DOHH2 (cell line): ENCODE measurements around the gene NEK8.

Source experiments
- EZH2phosphoT487 ChIP-seq: fragments of 200-600 bp; sonication (generic); IDR thresholded peaks from 2 replicates; pipeline ENCODE4 v1.6.1; 2017; ENCODE audit warnings: borderline replicate concordance, mild to moderate bottlenecking, antibody characterized with exemption, low read length, moderate library complexity, mixed read lengths
- TF ChIP-seq, protein P1 (sequence below): fragments of 200-600 bp; sonication (generic); IDR thresholded peaks from one replicate; pipeline ENCODE4 v1.5.1; 2014; ENCODE audit warnings: antibody characterized with exemption, mild to moderate bottlenecking, low read depth, low read length; ENCODE audit not compliant: poor library complexity, severe bottlenecking

DNA sequence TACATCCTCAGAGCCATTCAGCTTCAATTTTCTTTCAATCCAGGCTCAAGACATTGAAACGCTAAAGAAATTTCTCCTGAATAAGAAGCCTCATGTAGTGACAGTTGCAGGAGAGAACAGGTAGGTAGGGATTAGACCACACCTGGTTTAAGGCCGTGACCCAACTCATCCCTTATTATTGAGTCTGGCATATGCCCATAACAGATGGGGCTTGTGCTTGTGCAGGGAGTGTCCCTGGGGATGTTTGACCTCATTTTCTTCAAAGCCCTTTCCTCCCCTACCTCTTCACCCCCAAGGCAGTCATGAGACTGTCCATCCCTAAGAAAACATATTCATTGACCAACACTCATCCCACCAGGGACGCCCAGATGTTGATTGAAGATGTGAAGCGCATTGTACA is 42.3 kb upstream of the NEK8 start:
- TF ChIP-seq, protein P1, sequence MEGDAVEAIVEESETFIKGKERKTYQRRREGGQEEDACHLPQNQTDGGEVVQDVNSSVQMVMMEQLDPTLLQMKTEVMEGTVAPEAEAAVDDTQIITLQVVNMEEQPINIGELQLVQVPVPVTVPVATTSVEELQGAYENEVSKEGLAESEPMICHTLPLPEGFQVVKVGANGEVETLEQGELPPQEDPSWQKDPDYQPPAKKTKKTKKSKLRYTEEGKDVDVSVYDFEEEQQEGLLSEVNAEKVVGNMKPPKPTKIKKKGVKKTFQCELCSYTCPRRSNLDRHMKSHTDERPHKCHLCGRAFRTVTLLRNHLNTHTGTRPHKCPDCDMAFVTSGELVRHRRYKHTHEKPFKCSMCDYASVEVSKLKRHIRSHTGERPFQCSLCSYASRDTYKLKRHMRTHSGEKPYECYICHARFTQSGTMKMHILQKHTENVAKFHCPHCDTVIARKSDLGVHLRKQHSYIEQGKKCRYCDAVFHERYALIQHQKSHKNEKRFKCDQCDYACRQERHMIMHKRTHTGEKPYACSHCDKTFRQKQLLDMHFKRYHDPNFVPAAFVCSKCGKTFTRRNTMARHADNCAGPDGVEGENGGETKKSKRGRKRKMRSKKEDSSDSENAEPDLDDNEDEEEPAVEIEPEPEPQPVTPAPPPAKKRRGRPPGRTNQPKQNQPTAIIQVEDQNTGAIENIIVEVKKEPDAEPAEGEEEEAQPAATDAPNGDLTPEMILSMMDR = no peak
- no peak for TF ChIP-seq EZH2phosphoT487
